ENCODE results near the gene ELAVL2.

ELAVL2 gene

DNA sequence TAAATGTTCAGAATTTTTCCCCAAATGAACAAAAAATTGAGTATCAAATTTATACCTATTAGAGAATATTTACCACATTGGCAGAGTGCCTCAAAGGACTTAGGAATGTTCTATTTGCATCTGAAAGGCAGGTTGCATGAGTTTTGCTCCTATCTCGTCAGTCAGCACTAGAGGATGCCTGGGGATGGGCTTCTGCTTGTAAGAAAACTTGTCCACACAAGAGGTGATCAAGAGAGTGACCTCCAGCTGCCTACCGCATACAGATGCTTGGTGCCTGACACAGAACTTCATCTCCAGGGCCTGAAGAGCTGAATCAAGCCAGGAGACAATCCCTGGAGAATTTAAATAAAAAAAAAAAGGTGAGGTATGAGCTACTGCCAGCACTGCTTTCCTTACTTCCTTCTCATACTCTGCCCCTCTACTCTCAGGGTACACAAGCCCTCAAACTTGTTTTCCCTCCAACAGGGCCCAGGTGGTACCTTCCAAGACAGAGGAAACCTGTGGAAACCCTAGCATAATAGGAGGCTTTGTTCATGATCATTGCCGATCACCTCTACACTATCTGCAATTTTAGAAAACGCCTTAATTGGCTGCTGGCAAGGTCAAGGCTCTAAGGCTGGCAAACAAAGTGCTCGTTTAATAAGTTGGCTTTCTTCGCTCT is 166.6 kb downstream of the ELAVL2 start:
- no peak for DNase-seq
- ATAC-seq = no peak

DNA sequence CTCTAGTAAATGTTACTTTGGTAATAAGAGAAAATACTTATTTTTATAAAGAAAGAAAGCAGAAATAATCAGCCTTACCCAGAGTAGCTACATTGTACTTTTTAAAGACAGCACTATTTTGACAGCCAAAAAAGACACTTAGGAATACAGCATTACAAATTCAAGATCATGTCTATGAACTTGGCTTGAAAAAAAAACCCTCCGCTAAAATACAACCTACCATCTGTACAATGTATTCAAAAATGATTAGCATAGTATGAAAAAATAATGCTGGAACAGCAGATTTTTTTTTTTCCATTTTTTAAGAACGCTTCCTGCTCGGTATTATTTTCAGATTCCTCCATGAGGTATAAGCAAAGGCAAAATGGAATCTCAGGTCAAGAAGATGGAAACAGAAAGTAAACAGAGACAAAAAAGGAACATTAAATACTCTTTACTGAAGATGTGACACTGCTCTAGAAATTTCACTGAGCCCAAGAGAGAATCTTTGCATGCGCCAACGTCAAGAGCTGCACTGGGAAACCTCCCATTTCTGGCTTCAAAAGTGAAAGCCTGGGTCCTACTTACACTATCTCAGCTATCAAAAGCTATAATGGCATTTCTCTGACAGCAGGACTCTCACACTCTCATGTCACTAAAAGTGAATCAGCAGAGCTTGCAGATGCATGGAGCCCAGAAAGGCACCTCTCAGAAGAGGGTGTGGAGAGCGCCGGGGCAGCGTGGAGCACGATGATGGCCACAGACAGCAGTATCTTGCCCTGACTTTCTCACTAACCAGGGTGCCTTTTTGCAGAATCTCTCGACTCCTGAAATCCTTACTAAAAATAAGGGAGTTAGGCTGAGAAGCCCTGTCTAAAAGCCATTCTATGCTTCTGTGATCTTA is 167.4 kb downstream of the ELAVL2 start:
- DNase-seq (no peak), ATAC-seq (no peak)

DNA sequence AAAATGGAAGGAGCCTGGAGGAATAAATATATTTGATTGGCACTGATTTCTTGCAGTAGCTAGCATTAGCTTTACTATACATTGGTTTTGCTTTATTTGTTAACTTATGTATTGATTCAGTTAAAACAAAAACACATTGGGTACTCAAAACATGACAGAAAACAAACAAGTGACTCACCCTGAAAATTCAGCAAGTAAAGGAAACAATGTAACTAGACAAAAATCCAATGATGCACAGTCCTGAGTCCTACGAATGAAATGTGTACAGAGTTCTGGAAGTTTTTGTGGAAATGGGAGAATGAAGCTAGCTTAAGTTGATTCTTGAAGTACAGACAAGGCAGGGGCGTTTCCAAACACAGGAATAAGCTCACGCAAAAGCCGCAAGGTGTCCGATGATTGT is 175.0 kb downstream of the ELAVL2 start:
- ATAC-seq (no peak), DNase-seq (no peak)

DNA sequence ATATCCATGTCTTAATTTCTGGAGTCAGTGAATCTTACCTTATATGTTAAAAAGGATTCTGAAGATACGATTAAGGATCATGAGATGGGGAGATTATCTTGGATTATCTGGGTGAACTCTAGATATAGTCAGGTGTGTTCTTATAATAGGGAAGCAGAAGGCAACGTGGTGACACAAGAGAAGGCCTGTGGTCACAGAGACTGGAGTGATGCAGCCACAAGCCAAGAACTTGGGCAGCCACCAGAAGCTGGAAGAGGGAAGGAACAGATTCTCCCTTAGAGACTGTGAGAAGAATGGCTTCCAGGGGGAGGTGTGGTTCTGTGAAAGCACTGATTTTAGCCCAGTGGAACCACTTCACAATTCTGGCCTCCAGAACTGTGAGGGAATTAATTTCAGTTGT is 177.4 kb downstream of the ELAVL2 start:
- DNase-seq (no peak), ATAC-seq (no peak)

DNA sequence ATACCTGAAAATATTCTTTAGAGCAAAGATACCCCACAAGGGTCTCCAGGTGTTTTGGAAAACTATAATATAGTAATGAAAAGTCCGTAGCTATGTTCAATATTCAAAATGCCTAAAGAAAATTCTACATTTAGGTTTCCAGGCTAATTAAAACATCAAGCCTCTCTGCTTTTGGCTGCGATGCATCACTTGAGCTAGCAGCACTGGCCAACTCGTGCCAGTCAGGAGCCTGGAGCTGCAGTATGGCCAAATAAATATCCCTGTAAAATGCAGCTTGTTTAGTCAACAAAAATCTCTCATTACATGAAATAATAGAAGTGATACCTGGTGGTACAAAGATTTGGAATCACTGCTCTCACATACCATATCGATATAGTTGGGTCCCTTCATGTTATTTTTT is 181.1 kb downstream of the ELAVL2 start:
- DNase-seq = no peak
- ATAC-seq = no peak

DNA sequence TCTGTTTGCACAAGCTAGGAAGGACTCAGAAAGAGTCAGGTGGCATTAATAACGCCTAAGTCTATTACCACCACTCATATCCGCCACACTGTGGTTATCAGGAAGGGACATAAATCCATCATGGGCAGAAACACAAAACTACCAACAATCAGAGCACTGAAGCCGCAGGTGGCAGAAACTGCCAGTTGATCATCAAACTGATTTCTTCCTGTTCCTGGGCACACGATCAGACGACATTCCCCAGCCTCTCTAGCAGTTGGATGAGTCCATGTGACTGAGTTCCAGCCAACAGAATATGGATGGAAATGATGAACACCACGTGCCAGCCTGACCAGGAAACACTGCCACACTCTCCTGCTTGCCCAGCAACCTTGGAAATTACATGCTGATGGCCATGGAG is 181.7 kb downstream of the ELAVL2 start:
- DNase-seq (no peak), ATAC-seq (no peak)

DNA sequence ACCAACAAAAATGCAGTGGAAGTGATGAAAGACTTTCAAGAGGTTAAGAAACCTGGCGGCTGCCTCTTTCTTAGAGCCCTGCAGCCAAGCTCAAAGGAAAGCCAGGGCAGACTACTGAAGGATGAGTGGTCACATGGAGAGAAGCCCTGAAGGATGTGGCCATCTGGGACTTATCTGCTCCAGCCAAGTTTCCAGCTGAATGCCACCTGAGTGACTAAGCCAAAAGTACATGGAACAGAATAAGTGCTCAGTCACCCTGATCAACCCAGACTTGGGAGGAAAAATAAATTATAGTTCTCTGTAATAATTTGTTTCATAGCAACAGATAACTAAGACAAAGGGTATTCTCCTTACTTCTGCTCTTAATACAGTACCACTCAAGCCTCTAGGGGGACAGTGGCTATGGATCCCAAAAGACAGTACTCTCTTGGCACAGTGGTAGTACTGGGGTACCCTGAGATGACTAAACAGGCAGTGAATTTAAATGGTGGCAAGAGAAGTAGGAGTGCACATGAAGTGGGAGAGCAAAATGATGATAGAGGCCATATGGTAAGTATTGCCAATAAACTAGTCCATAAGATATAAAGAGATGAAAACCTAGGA is 182.3 kb downstream of the ELAVL2 start:
- ATAC-seq (no peak), DNase-seq (no peak)
